ENCODE data around the gene SPATA2.
"Not testable (repeated sequence)": the region's sequence is repeated elsewhere in the genome, so short reads cannot be mapped to it uniquely, and the experiment has no call there.

The SPATA2 gene

GRCh38 chr20:49915380-49916145 lies at the start of gene SPATA2:
Gene SPATA2, minus strand, starts transcription at chr20:49915529. Its CDS starts 7,039 bp downstream, at chr20:49908490.
- Histone ChIP-seq H3K36me3 (ENCODE audit: control insufficient read depth in 5 of 5, insufficient read depth in 5 of 5, low read length in 5 of 5) (no peaks in the 10 kb centered on the region), H3K27me3 (ENCODE audit: control insufficient read depth in 5 of 5, insufficient read depth in 4 of 5, low read length in 5 of 5) (no peaks in the 10 kb centered on the region), H3K9me3 (ENCODE audit: control insufficient read depth in 5 of 5, low read length in 5 of 5) (no peaks in the 10 kb centered on the region), H3K4me1 (ENCODE audit: control insufficient read depth in 5 of 5, insufficient read depth in 5 of 5, low read length in 5 of 5) (peaks cover 12 to 29% (median 26%) of the 10 kb centered on the region in 5 donors), H3K9ac (ENCODE audit: low read length in 5 of 5) (peak within 1 kb of the TSS; percentile 63 to 97 (median 95)), H3K4me3 (ENCODE audit: low read depth in 1 of 5, low read length in 5 of 5) (peak within 1 kb of the TSS; percentile 79 to 100 (median 95)), H3K27ac (ENCODE audit: low read depth, low read length) (peak within 1 kb of the TSS; percentile 99)

- Histone ChIP-seq H3K36me3 (ENCODE audit: control insufficient read depth in 5 of 5, insufficient read depth in 5 of 5, low read length in 5 of 5) (peaks cover 3 to 41% (median 24%) of the 10 kb centered on the region in 5 donors), H3K27me3 (ENCODE audit: control insufficient read depth in 5 of 5, insufficient read depth in 4 of 5, low read length in 5 of 5) (no peaks in the 10 kb centered on the region), H3K9ac (ENCODE audit: low read length in 5 of 5) (no peak overlapping the region), H3K9me3 (ENCODE audit: control insufficient read depth in 5 of 5, low read length in 5 of 5) (no peaks in the 10 kb centered on the region), H3K4me1 (ENCODE audit: control insufficient read depth in 5 of 5, insufficient read depth in 5 of 5, low read length in 5 of 5) (no peaks in the 10 kb centered on the region), H3K27ac (ENCODE audit: low read depth, low read length) (no peak overlapping the region), H3K4me3 (ENCODE audit: low read depth in 1 of 5, low read length in 5 of 5) (no peak overlapping the region)
These were observed 46.1 kb upstream of the SPATA2 start for GRCh38 chr20:49961413-49961812.

GRCh38 chr20:49957089-49957938 lies 42.0 kb upstream of the SPATA2 start:
- not testable (repeated sequence) for H3K9me3 ChIP-seq (ENCODE audit: control insufficient read depth in 5 of 5, low read length in 5 of 5); H3K4me3 ChIP-seq (ENCODE audit: low read depth in 1 of 5, low read length in 5 of 5); H3K4me1 ChIP-seq (ENCODE audit: control insufficient read depth in 5 of 5, insufficient read depth in 5 of 5, low read length in 5 of 5); H3K9ac ChIP-seq (ENCODE audit: low read length in 5 of 5); H3K27ac ChIP-seq (ENCODE audit: low read depth, low read length); H3K27me3 ChIP-seq (ENCODE audit: control insufficient read depth in 5 of 5, insufficient read depth in 4 of 5, low read length in 5 of 5)
- peaks cover 15 to 64% (median 48%) of the 10 kb centered on the region in 5 donors for H3K36me3 ChIP-seq (ENCODE audit: control insufficient read depth in 5 of 5, insufficient read depth in 5 of 5, low read length in 5 of 5)

GRCh38 chr20:49956689-49957088 lies 41.4 kb upstream of the SPATA2 start:
- Histone ChIP-seq H3K4me1 (ENCODE audit: control insufficient read depth in 5 of 5, insufficient read depth in 5 of 5, low read length in 5 of 5) (no peaks in the 10 kb centered on the region), H3K27me3 (ENCODE audit: control insufficient read depth in 5 of 5, insufficient read depth in 4 of 5, low read length in 5 of 5) (no peaks in the 10 kb centered on the region), H3K4me3 (ENCODE audit: low read depth in 1 of 5, low read length in 5 of 5) (no peak overlapping the region), H3K27ac (ENCODE audit: low read depth, low read length) (no peak overlapping the region), H3K36me3 (ENCODE audit: control insufficient read depth in 5 of 5, insufficient read depth in 5 of 5, low read length in 5 of 5) (peaks cover 15 to 70% (median 54%) of the 10 kb centered on the region in 5 donors), H3K9me3 (ENCODE audit: control insufficient read depth in 5 of 5, low read length in 5 of 5) (no peaks in the 10 kb centered on the region), H3K9ac (ENCODE audit: low read length in 5 of 5) (no peak overlapping the region)

GRCh38 chr20:49955830-49956396 lies 40.6 kb upstream of the SPATA2 start:
- not testable (repeated sequence) for H3K9me3 ChIP-seq (ENCODE audit: control insufficient read depth in 5 of 5, low read length in 5 of 5); H3K27ac ChIP-seq (ENCODE audit: low read depth, low read length); H3K9ac ChIP-seq (ENCODE audit: low read length in 5 of 5); H3K27me3 ChIP-seq (ENCODE audit: control insufficient read depth in 5 of 5, insufficient read depth in 4 of 5, low read length in 5 of 5); H3K4me1 ChIP-seq (ENCODE audit: control insufficient read depth in 5 of 5, insufficient read depth in 5 of 5, low read length in 5 of 5); H3K4me3 ChIP-seq (ENCODE audit: low read depth in 1 of 5, low read length in 5 of 5)
- peaks cover 20 to 77% (median 60%) of the 10 kb centered on the region in 5 donors for H3K36me3 ChIP-seq (ENCODE audit: control insufficient read depth in 5 of 5, insufficient read depth in 5 of 5, low read length in 5 of 5)

GRCh38 chr20:49955167-49955566 lies 39.8 kb upstream of the SPATA2 start:
- Histone ChIP-seq H3K36me3 (ENCODE audit: control insufficient read depth in 5 of 5, insufficient read depth in 5 of 5, low read length in 5 of 5) (peaks cover 22 to 84% (median 67%) of the 10 kb centered on the region in 5 donors), H3K4me1 (ENCODE audit: control insufficient read depth in 5 of 5, insufficient read depth in 5 of 5, low read length in 5 of 5) (no peaks in the 10 kb centered on the region), H3K27me3 (ENCODE audit: control insufficient read depth in 5 of 5, insufficient read depth in 4 of 5, low read length in 5 of 5) (no peaks in the 10 kb centered on the region), H3K4me3 (ENCODE audit: low read depth in 1 of 5, low read length in 5 of 5) (no peak overlapping the region), H3K9me3 (ENCODE audit: control insufficient read depth in 5 of 5, low read length in 5 of 5) (no peaks in the 10 kb centered on the region), H3K9ac (ENCODE audit: low read length in 5 of 5) (no peak overlapping the region), H3K27ac (ENCODE audit: low read depth, low read length) (no peak overlapping the region)

GRCh38 chr20:49951151-49951550 lies 35.8 kb upstream of the SPATA2 start:
- Histone ChIP-seq H3K36me3 (ENCODE audit: control insufficient read depth in 5 of 5, insufficient read depth in 5 of 5, low read length in 5 of 5) (peaks cover 30 to 91% (median 80%) of the 10 kb centered on the region in 5 donors), H3K4me3 (ENCODE audit: low read depth in 1 of 5, low read length in 5 of 5) (no peak overlapping the region), H3K9ac (ENCODE audit: low read length in 5 of 5) (no peak overlapping the region), H3K9me3 (ENCODE audit: control insufficient read depth in 5 of 5, low read length in 5 of 5) (no peaks in the 10 kb centered on the region), H3K27ac (ENCODE audit: low read depth, low read length) (no peak overlapping the region), H3K27me3 (ENCODE audit: control insufficient read depth in 5 of 5, insufficient read depth in 4 of 5, low read length in 5 of 5) (no peaks in the 10 kb centered on the region), H3K4me1 (ENCODE audit: control insufficient read depth in 5 of 5, insufficient read depth in 5 of 5, low read length in 5 of 5) (no peaks in the 10 kb centered on the region)

GRCh38 chr20:49948809-49949507 lies 33.6 kb upstream of the SPATA2 start:
- Histone ChIP-seq H3K9me3 (ENCODE audit: control insufficient read depth in 5 of 5, low read length in 5 of 5) (no peaks in the 10 kb centered on the region), H3K9ac (ENCODE audit: low read length in 5 of 5) (no peak overlapping the region), H3K27me3 (ENCODE audit: control insufficient read depth in 5 of 5, insufficient read depth in 4 of 5, low read length in 5 of 5) (no peaks in the 10 kb centered on the region), H3K27ac (ENCODE audit: low read depth, low read length) (no peak overlapping the region), H3K4me1 (ENCODE audit: control insufficient read depth in 5 of 5, insufficient read depth in 5 of 5, low read length in 5 of 5) (peaks cover 0 to 3% (median 0%) of the 10 kb centered on the region in 5 donors), H3K36me3 (ENCODE audit: control insufficient read depth in 5 of 5, insufficient read depth in 5 of 5, low read length in 5 of 5) (peaks cover 36 to 88% (median 78%) of the 10 kb centered on the region in 5 donors), H3K4me3 (ENCODE audit: low read depth in 1 of 5, low read length in 5 of 5) (no peak overlapping the region)

- no peaks in the 10 kb centered on the region for H3K9me3 ChIP-seq (ENCODE audit: control insufficient read depth in 5 of 5, low read length in 5 of 5)
- H3K27me3 ChIP-seq (ENCODE audit: control insufficient read depth in 5 of 5, insufficient read depth in 4 of 5, low read length in 5 of 5) = no peaks in the 10 kb centered on the region
- H3K36me3 ChIP-seq (ENCODE audit: control insufficient read depth in 5 of 5, insufficient read depth in 5 of 5, low read length in 5 of 5) = peaks cover 31 to 82% (median 72%) of the 10 kb centered on the region in 5 donors
These were observed 32.8 kb upstream of the SPATA2 start for GRCh38 chr20:49948178-49948577.

More at GRCh38 chr20:49948178-49948577, 32.8 kb upstream of the SPATA2 start:
- Histone ChIP-seq H3K9ac (ENCODE audit: low read length in 5 of 5) (no peak overlapping the region), H3K4me3 (ENCODE audit: low read depth in 1 of 5, low read length in 5 of 5) (no peak overlapping the region), H3K4me1 (ENCODE audit: control insufficient read depth in 5 of 5, insufficient read depth in 5 of 5, low read length in 5 of 5) (peaks cover 0 to 3% (median 0%) of the 10 kb centered on the region in 5 donors), H3K27ac (ENCODE audit: low read depth, low read length) (no peak overlapping the region)

All from subcutaneous abdominal adipose tissue (tissue), 5 donors.